NCI-H2171 treated with DMSO at 0.1 percent for 48 hours (cell line): Measurements from ENCODE around the gene ST7.

ENCODE experiments used
- DNase-seq: peaks from one replicate; lab custom pipeline; 2025; lab: John Stamatoyannopoulos, UW

Gene ST7

GRCh38 chr7:117130262-117130661 is 177.0 kb downstream of the ST7 start:
- DNase-seq = no peak

- no peak for DNase-seq
Measured at GRCh38 chr7:117132321-117133120, 179.2 kb downstream of the ST7 start.

GRCh38 chr7:117133125-117133524 is 179.8 kb downstream of the ST7 start:
- no peak for DNase-seq

GRCh38 chr7:117134411-117134810 is 181.1 kb downstream of the ST7 start:
- no peak for DNase-seq

GRCh38 chr7:117134889-117135552 is 181.7 kb downstream of the ST7 start:
- no peak for DNase-seq

GRCh38 chr7:117135553-117135891 is 182.2 kb downstream of the ST7 start:
- DNase-seq = no peak

GRCh38 chr7:117137868-117138267 is 184.6 kb downstream of the ST7 start:
- DNase-seq = no peak

GRCh38 chr7:117138495-117138894 is 185.2 kb downstream of the ST7 start:
- DNase-seq = no peak

GRCh38 chr7:117138981-117139380 is 185.7 kb downstream of the ST7 start:
- no peak for DNase-seq

GRCh38 chr7:117139397-117139984 is 186.2 kb downstream of the ST7 start:
- DNase-seq = no peak

GRCh38 chr7:117140921-117141320 is 187.6 kb downstream of the ST7 start:
- DNase-seq = no peak

GRCh38 chr7:117143066-117143465 is 189.8 kb downstream of the ST7 start:
- DNase-seq = no peak

- no peak for DNase-seq
Measured at GRCh38 chr7:117143580-117143979, 190.3 kb downstream of the ST7 start.

GRCh38 chr7:117145333-117145732 is 192.0 kb downstream of the ST7 start:
- DNase-seq = peak; percentile 54

GRCh38 chr7:117146059-117146458 is 192.8 kb downstream of the ST7 start:
- DNase-seq = no peak

- no peak for DNase-seq
Measured at GRCh38 chr7:117146511-117146910, 193.2 kb downstream of the ST7 start.

GRCh38 chr7:117148971-117149370 is 195.7 kb downstream of the ST7 start:
- DNase-seq = no peak

- DNase-seq = no peak
Measured at GRCh38 chr7:117149692-117150091, 196.4 kb downstream of the ST7 start.

- peak; percentile 79 for DNase-seq
Measured at GRCh38 chr7:117152213-117153007, 199.1 kb downstream of the ST7 start.

GRCh38 chr7:117153016-117153545 is 199.8 kb downstream of the ST7 start:
- DNase-seq = no peak

- DNase-seq = no peak
Measured at GRCh38 chr7:117154721-117155120, 201.4 kb downstream of the ST7 start.

- DNase-seq = no peak
Measured at GRCh38 chr7:117155694-117156093, 202.4 kb downstream of the ST7 start.
